Naive thymus-derived CD4-positive, alpha-beta T cell (primary cell): ENCODE measurements around the gene DTD2. TPM values are rescaled to one million over a fixed set of nuclear protein-coding genes. Genes with fewer than 3 reads are reported as not detected.
A peak's percentile ranks its signal among the peaks of the same experiment; 100 is the strongest.

Source experiments
- ATAC-seq: fragments of 150-1000 bp; cut with Tn5 transposase; 2 replicates; pipeline ENCODE4 v1.10.0; 2021; ENCODE audit warnings: mild to moderate bottlenecking, moderate library complexity
- CTCF ChIA-PET: fragments of 350-600 bp; sonication (Branson Sonifier 250); formaldehyde crosslinking; loops from one replicate; lab custom pipeline; 2021; ENCODE audit warnings: antibody characterized with exemption; lab: Charles Lee
- POLR2A ChIA-PET: fragments of 350-600 bp; sonication (Branson Sonifier 250); formaldehyde crosslinking; loops from one replicate; lab custom pipeline; 2021; ENCODE audit warnings: antibody characterized with exemption, inconsistent platforms; lab: Charles Lee
- DNase-seq, 9 donors: peaks; one replicate each; pipeline versions ENCODE4 v3.0.0 to v3.0.0-alpha.2; 2020 to 2022; ENCODE audit warnings: mixed read lengths in 1 of 9
- H3K27ac ChIP-seq: one replicate; pipeline ENCODE4 v1.7.0; 2013; ENCODE audit warnings: mild to moderate bottlenecking, low read depth, low read length, moderate library complexity
- H3K27me3 ChIP-seq, 2 donors: one replicate each; pipeline ENCODE4 v1.7.0; 2013; ENCODE audit warnings: low read length in 2 of 2, mild to moderate bottlenecking in 2 of 2, moderate library complexity in 2 of 2; ENCODE audit not compliant: control insufficient read depth in 2 of 2, insufficient read depth in 2 of 2
- H3K36me3 ChIP-seq, 3 experiments: 1 replicate in 2 of 3; 2 replicates in 1 of 3; pipeline ENCODE4 v1.7.0; 2013; ENCODE audit warnings: low read length in 3 of 3, mild to moderate bottlenecking in 3 of 3, moderate library complexity in 1 of 3; ENCODE audit not compliant: insufficient read depth in 3 of 3, control insufficient read depth in 2 of 3
- H3K4me1 ChIP-seq, 2 donors: one replicate each; pipeline ENCODE4 v1.7.0; 2013; ENCODE audit warnings: low read length in 2 of 2, mild to moderate bottlenecking in 2 of 2, moderate library complexity in 1 of 2; ENCODE audit not compliant: control insufficient read depth in 2 of 2, insufficient read depth in 2 of 2
- H3K4me3 ChIP-seq: 2 replicates; pipeline ENCODE4 v1.7.0; 2013; ENCODE audit warnings: mild to moderate bottlenecking, low read length
- H3K9me3 ChIP-seq, 3 experiments: 1 replicate in 2 of 3; 2 replicates in 1 of 3; pipeline ENCODE4 v1.7.0; 2013; ENCODE audit warnings: low read length in 3 of 3; ENCODE audit not compliant: control insufficient read depth in 2 of 3
- H3K27ac Mint-ChIP-seq, 9 donors: one replicate each; pipeline ENCODE4 v1.8.0; 2020 to 2022; ENCODE audit warnings: mixed read lengths in 9 of 9, mild to moderate bottlenecking in 8 of 9, moderate library complexity in 5 of 9, inconsistent platforms in 2 of 9
- H3K27me3 Mint-ChIP-seq, 5 donors: one replicate each; pipeline ENCODE4 v1.8.0; 2021 to 2022; ENCODE audit warnings: mixed read lengths in 5 of 5, mild to moderate bottlenecking in 1 of 5
- H3K36me3 Mint-ChIP-seq, 5 donors: one replicate each; pipeline ENCODE4 v1.8.0; 2020 to 2022; ENCODE audit warnings: mixed read lengths in 5 of 5, mild to moderate bottlenecking in 3 of 5, inconsistent platforms in 1 of 5
- H3K4me1 Mint-ChIP-seq, 7 donors: one replicate each; pipeline ENCODE4 v1.8.0; 2020 to 2022; ENCODE audit warnings: mixed read lengths in 7 of 7, mild to moderate bottlenecking in 3 of 7, inconsistent platforms in 1 of 7
- H3K4me3 Mint-ChIP-seq, 10 donors: one replicate each; pipeline ENCODE4 v1.8.0; 2020 to 2022; ENCODE audit warnings: mild to moderate bottlenecking in 10 of 10, mixed read lengths in 10 of 10, moderate library complexity in 6 of 10, inconsistent platforms in 2 of 10
- H3K9me3 Mint-ChIP-seq, 11 donors: one replicate each; pipeline ENCODE4 v1.8.0; 2020 to 2022; ENCODE audit warnings: mixed read lengths in 11 of 11, mild to moderate bottlenecking in 4 of 11, inconsistent platforms in 1 of 11, moderate library complexity in 1 of 11
- intact Hi-C, 2 donors: fragments of 100-400 bp; cut with micrococcal nuclease; formaldehyde crosslinking; loops; one replicate each; pipeline ENCODE4 v1.15.1; 2023
- polyA plus RNA-seq, 2 donors: library from polyadenylated mRNA; unstranded; fragments of 300-500 nt; fragmentation: Illumina TruSeq; gene quantifications; one replicate each; pipeline ENCODE4 v1.2.3, GENCODE V29; 2021
- total RNA-seq, 6 experiments: library from RNA in 5 of 6; stranded (reverse) in 5 of 6; gene quantifications; 1 replicate in 5 of 6; 2 replicates in 1 of 6; pipeline ENCODE4 v1.2.3 and lab custom pipeline; 2021 to 2026

DTD2 gene
- total and polyA plus RNA-seq, 7 experiments from 2014 or later, result 13.4 to 27.2 (median 18.7) TPM

GRCh38 chr14:31403707-31404106, 53.6 kb downstream of the DTD2 start:
- Histone ChIP-seq H3K9me3 (no peaks in the 10 kb centered on the region), H3K4me1 (no peaks in the 10 kb centered on the region), H3K27ac (no peak overlapping the region), H3K27me3 (no peaks in the 10 kb centered on the region), H3K4me3 (no peak overlapping the region), H3K36me3 (peaks cover 0 to 6% (median 0%) of the 10 kb centered on the region in 3 experiments)
- CTCF ChIA-PET, result no interaction called here
- intact Hi-C loops, result no loop called here
- Mint-ChIP-seq H3K36me3 (peaks cover 4 to 29% (median 9%) of the 10 kb centered on the region in 5 donors), H3K9me3 (peaks cover 0 to 2% (median 0%) of the 10 kb centered on the region in 11 donors), H3K27me3 (no peaks in the 10 kb centered on the region), H3K4me3 (no peak overlapping the region), H3K4me1 (peaks cover 0 to 8% (median 0%) of the 10 kb centered on the region in 7 donors), H3K27ac (no peak overlapping the region)
- DNase-seq (no peak), ATAC-seq (no peak)
- POLR2A ChIA-PET, result no interaction called here

GRCh38 chr14:31402764-31403439, 54.4 kb downstream of the DTD2 start:
- H3K4me1 Mint-ChIP-seq, result peaks cover 0 to 11% (median 0%) of the 10 kb centered on the region in 7 donors
- Histone ChIP-seq H3K27me3 (no peaks in the 10 kb centered on the region), H3K9me3 (no peaks in the 10 kb centered on the region), H3K4me3 (no peak overlapping the region), H3K27ac (no peak overlapping the region), H3K4me1 (no peaks in the 10 kb centered on the region), H3K36me3 (peaks cover 0 to 6% (median 3%) of the 10 kb centered on the region in 3 experiments)
- no peak overlapping the region for H3K4me3 Mint-ChIP-seq
- intact Hi-C loops, result no loop called here
- ATAC-seq (no peak), DNase-seq (no peak)
- no peak overlapping the region for H3K27ac Mint-ChIP-seq
- CTCF ChIA-PET, result interaction anchor here (1.5 kb wide), 1 partner anchor 18 kb away, joined by 4 read pairs; the partner anchor contains the start of gene HEATR5A
- POLR2A ChIA-PET, result no interaction called here
- peaks cover 0 to 2% (median 0%) of the 10 kb centered on the region in 11 donors for H3K9me3 Mint-ChIP-seq
- H3K36me3 Mint-ChIP-seq, result peaks cover 4 to 37% (median 17%) of the 10 kb centered on the region in 5 donors
- H3K27me3 Mint-ChIP-seq, result no peaks in the 10 kb centered on the region

- H3K27ac ChIP-seq, result no peak overlapping the region
- ChIA-PET CTCF (interaction anchor here (1.5 kb wide), 1 partner anchor 19 kb away, joined by 4 read pairs; the partner anchor contains the start of gene HEATR5A), POLR2A (interaction anchor here (0.5 kb wide), 1 partner anchor 752 kb away, joined by 3 read pairs; no protein-coding TSS in a partner anchor)
- H3K9me3 Mint-ChIP-seq, result peaks cover 0 to 2% (median 0%) of the 10 kb centered on the region in 11 donors
- H3K4me3 Mint-ChIP-seq, result no peak overlapping the region
- peaks cover 0 to 11% (median 0%) of the 10 kb centered on the region in 7 donors for H3K4me1 Mint-ChIP-seq
- peaks cover 4 to 43% (median 19%) of the 10 kb centered on the region in 5 donors for H3K36me3 Mint-ChIP-seq
- intact Hi-C loops, result no loop called here
- no peaks in the 10 kb centered on the region for H3K4me1 ChIP-seq
- H3K4me3 ChIP-seq, result no peak overlapping the region
- no peaks in the 10 kb centered on the region for H3K9me3 ChIP-seq
- H3K27ac Mint-ChIP-seq, result peak overlapping the region in 1 of 9 donors; percentile 59
- H3K27me3 Mint-ChIP-seq, result no peaks in the 10 kb centered on the region
- H3K27me3 ChIP-seq, result no peaks in the 10 kb centered on the region
- ATAC-seq (no peak), DNase-seq (no peak)
- H3K36me3 ChIP-seq, result peaks cover 0 to 6% (median 3%) of the 10 kb centered on the region in 3 experiments
Measured at GRCh38 chr14:31401369-31401932, 55.9 kb downstream of the DTD2 start.

GRCh38 chr14:31400031-31400638, 57.2 kb downstream of the DTD2 start:
- Mint-ChIP-seq H3K4me3 (peak overlapping the region in 1 of 10 donors; percentile 12), H3K36me3 (peaks cover 4 to 48% (median 19%) of the 10 kb centered on the region in 5 donors), H3K27ac (peak overlapping the region in 1 of 9 donors; percentile 78), H3K27me3 (no peaks in the 10 kb centered on the region), H3K9me3 (peaks cover 0 to 2% (median 0%) of the 10 kb centered on the region in 11 donors), H3K4me1 (peaks cover 0 to 11% (median 0%) of the 10 kb centered on the region in 7 donors)
- ChIA-PET POLR2A (no interaction called here), CTCF (interaction anchor here (0.5 kb wide), 1 partner anchor 1138 kb away, joined by 3 read pairs; no protein-coding TSS in a partner anchor)
- H3K27ac ChIP-seq, result no peak overlapping the region
- peaks cover 0 to 6% (median 3%) of the 10 kb centered on the region in 3 experiments for H3K36me3 ChIP-seq
- ATAC-seq (no peak), DNase-seq (no peak)
- H3K27me3 ChIP-seq, result no peaks in the 10 kb centered on the region
- H3K4me3 ChIP-seq, result no peak overlapping the region
- intact Hi-C loops, result no loop called here
- H3K4me1 ChIP-seq, result no peaks in the 10 kb centered on the region
- no peaks in the 10 kb centered on the region for H3K9me3 ChIP-seq

Other genes with a start within 250 kb of the DTD2 start
- gene HECTD1, start 249.7 kb downstream of the DTD2 start, total RNA-seq, result 100 to 1,000 TPM; 115 to 163 (median 158) TPM
- gene HECTD1, start 249.7 kb downstream of the DTD2 start, polyA plus RNA-seq, result 10 to 100 TPM; 25.5 to 33.9 TPM
- 10 to 100 TPM in 4 of 5 experiments, 1 to 10 TPM in 1; 7.7 to 14.4 (median 13.2) TPM for gene HEATR5A, start 37.0 kb downstream of the DTD2 start, total RNA-seq
- gene HEATR5A, start 37.0 kb downstream of the DTD2 start, polyA plus RNA-seq, result 1 to 10 TPM; 5.6 to 6.9 TPM
- under 1 TPM in 1 of 5 experiments, not detected in 4; 0.29 TPM for gene GPR33, start 30.5 kb upstream of the DTD2 start, total RNA-seq
- not detected for gene GPR33, start 30.5 kb upstream of the DTD2 start, polyA plus RNA-seq
- gene NUBPL, start 103.9 kb upstream of the DTD2 start, total RNA-seq, result 10 to 100 TPM in 2 of 5 experiments, 1 to 10 TPM in 3; 6.1 to 11.7 (median 8.3) TPM
- gene NUBPL, start 103.9 kb upstream of the DTD2 start, polyA plus RNA-seq, result 1 to 10 TPM; 5.8 to 10.0 TPM